ENCODE results near the gene APP.

- no peak for TF ChIP-seq CTCF (IDR thresholded peaks at IDR 0.05; ENCODE audit: insufficient read depth, low read length, poor library complexity, severe bottlenecking)
- no peak for TF ChIP-seq EZH2phosphoT487 (conservative IDR thresholded peaks at IDR 0.05; ENCODE audit: low read length)
Measured at GRCh38 chr21:26140926-26141325, 29.6 kb downstream of the APP start.
